AG10803 (cell line): Measurements from ENCODE around the gene KLC1.
A peak's percentile ranks its signal among the peaks of the same experiment; 100 is the strongest.

Experiments used
- DNase-seq: peaks from one replicate; pipeline ENCODE4 v3.0.0; 2010; ENCODE audit warnings: low read depth
- H3K4me3 ChIP-seq: 2 replicates; pipeline ENCODE4 v1.5.1; 2011; ENCODE audit warnings: mild to moderate bottlenecking, low read length, control low read depth
- TF ChIP-seq, protein P1 (sequence below): conservative IDR thresholded peaks from 2 replicates; pipeline ENCODE4 v1.5.1; 2011; ENCODE audit warnings: mild to moderate bottlenecking, low read length, control low read depth, inconsistent platforms

KLC1 gene

DNA sequence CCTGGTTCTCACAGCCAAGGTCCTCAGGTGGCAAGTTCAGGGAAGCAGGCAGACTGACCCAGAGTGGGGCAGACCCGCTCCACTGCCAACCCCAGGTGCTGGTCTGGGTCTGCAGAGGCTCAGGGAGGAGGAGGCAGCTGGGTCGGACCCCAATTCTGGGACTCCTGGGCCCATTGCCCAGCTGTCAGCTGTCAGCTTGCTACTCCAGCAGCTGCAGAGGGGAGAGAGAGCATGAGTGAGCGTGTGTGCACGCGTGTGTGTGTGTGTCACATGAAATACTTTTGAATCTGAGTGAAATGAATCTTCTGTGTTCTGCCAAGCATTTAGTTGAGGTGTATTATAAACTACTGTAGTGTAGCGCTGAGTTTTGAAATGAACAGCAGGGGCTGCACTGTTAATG lies 55.5 kb downstream of the KLC1 start:
- DNase-seq, result no peak
- TF ChIP-seq, protein P1, sequence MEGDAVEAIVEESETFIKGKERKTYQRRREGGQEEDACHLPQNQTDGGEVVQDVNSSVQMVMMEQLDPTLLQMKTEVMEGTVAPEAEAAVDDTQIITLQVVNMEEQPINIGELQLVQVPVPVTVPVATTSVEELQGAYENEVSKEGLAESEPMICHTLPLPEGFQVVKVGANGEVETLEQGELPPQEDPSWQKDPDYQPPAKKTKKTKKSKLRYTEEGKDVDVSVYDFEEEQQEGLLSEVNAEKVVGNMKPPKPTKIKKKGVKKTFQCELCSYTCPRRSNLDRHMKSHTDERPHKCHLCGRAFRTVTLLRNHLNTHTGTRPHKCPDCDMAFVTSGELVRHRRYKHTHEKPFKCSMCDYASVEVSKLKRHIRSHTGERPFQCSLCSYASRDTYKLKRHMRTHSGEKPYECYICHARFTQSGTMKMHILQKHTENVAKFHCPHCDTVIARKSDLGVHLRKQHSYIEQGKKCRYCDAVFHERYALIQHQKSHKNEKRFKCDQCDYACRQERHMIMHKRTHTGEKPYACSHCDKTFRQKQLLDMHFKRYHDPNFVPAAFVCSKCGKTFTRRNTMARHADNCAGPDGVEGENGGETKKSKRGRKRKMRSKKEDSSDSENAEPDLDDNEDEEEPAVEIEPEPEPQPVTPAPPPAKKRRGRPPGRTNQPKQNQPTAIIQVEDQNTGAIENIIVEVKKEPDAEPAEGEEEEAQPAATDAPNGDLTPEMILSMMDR, result no peak
- no peak overlapping the region for H3K4me3 ChIP-seq

DNA sequence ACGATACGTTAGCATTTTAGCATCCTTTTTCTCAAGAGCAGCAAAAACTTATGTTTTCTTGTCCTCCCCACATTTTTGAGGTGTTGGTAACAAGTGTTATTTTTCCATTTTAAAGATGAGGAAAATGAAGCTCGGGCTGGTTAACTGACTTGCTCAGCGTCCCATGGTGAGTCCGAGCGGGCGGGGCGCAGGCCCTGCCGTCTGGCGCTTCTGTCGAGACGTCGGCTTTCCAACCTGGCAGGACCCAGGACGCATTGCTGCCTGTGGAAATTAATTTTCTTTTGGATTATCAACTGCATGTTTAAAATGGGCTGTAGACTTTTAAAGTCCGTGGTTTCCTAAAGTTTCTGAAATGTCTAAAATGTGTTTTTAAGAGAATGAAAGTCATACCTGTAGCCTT lies 55.9 kb downstream of the KLC1 start:
- no peak for DNase-seq

DNA sequence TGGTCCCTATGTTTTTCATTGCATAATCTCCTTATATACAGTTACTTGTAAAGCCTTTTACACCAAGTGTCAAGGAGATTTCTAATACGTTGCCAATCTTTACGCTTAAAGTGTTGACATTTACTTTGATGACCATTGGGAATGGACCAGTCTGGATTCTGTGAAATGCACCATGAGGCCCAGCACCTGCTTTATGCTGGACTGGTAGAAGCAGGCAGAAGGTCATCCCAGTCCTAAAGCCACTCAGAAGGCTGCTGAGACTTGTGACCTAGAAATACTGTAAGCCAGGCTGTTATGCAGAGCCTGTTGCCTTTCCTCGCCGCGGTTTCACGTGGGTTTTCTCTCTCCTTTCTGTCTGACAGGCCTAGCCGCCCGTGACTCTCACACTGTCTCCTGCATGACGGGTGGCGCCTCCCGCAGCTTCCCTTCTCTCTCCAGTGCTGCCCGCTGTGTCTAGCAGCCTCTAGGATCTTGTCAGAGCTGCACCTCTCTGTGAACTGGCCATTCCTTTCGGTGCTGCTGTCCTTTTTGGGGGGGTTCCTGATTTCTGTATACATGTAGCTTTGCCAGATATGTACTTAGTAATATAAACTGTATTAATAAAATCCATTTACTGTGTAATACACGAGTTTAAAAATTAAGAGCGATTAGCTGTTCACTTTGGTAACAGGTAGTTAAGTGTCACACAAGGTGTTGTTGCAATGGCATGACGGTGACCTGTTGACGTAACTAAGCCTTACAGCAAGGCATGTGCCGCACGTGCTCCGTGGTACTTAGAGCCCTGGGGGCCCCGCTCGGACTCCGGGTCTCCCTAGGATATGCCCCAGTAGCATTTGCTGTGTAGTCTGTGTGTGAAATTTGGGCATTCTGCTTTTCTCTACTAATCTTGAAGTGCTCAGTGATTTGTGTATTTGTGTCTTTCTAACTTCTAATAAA lies 56.5 kb downstream of the KLC1 start:
- TF ChIP-seq, protein P1, result no peak
- no peak for DNase-seq
- no peak overlapping the region for H3K4me3 ChIP-seq

More for the DNA sequence above, 55.9 kb downstream of the KLC1 start:
- no peak overlapping the region for H3K4me3 ChIP-seq
- TF ChIP-seq, protein P1, result no peak

DNA sequence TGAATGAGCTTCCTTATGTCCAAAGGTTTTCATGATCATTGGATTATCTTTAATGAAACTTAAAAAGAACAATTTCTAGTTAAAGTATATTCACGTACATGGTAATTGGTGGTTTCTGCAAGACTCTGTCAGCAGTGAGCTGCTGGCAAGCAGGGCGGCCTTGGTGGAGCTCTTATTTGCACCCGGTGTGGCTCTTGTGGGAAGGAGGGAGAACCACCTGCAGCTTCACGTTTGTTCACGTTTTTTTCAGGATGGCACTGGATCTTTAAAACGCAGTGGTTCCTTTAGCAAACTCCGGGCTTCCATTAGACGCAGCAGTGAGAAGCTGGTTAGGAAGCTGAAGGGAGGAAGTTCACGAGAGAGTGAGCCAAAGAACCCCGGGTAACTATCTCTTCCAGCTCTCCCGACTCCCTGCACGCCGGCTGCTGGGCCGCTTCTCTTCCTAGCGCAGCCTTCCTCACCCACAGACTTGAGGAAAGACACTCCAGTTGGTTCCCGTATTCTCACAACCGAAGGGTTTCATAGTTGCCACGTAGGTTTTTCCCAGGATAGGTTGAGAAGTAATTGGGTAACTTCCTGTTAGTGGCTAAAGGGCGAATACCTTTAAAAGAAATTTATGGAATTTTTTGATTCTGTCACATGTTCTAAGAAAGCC lies 57.9 kb downstream of the KLC1 start:
- peak; percentile 32 for DNase-seq
- H3K4me3 ChIP-seq, result no peak overlapping the region
- TF ChIP-seq, protein P1, result no peak

DNA sequence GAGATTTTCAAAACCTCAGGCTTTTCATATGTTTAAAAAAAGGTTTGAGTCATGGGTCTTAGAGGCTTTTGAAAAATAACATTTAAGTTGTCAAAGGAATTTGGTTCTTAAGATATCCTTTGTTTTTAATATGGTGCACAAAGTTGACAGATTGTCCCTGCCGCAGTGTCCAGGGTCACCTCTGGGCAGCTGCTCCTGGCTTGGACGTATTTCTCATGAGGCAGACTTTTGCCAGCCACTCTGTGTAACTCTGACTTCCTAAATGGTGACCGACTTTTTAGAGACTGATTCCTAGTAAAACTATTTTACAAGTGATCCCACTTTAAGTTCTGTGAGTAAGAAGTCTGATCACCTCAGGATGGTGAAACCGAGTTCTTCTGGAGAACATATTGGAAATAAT lies 58.7 kb downstream of the KLC1 start:
- TF ChIP-seq, protein P1, result no peak
- no peak for DNase-seq
- H3K4me3 ChIP-seq, result no peak overlapping the region

DNA sequence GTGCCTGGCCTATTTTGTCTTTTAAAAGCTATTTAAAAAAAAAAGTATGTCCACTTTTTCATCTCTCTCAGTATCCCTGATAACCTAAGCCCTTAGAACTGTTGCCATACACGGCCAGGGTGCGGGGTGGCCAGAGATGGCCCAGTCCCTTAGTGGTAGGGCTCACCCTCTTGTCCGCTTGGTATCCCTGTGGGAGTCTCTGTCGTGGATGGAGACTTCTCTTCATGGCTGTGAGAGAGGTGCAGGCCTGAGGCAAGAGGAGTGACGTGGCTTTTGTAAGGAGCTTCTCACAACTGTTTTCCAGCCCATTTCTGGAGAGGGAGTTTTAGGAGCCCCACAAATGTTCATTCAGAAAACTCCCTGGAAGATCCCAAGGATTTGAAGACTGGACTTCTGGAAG lies 59.4 kb downstream of the KLC1 start:
- no peak overlapping the region for H3K4me3 ChIP-seq
- TF ChIP-seq, protein P1, result no peak
- no peak for DNase-seq
